ENCODE measurements around the gene HDHD5.

HDHD5 gene

GRCh38 chr22:17106785-17107546, 52.1 kb downstream of the HDHD5 start:
- DNase-seq (ENCODE audit: low read depth in 1 of 2, low spot score in 1 of 2) = no peak

DNA sequence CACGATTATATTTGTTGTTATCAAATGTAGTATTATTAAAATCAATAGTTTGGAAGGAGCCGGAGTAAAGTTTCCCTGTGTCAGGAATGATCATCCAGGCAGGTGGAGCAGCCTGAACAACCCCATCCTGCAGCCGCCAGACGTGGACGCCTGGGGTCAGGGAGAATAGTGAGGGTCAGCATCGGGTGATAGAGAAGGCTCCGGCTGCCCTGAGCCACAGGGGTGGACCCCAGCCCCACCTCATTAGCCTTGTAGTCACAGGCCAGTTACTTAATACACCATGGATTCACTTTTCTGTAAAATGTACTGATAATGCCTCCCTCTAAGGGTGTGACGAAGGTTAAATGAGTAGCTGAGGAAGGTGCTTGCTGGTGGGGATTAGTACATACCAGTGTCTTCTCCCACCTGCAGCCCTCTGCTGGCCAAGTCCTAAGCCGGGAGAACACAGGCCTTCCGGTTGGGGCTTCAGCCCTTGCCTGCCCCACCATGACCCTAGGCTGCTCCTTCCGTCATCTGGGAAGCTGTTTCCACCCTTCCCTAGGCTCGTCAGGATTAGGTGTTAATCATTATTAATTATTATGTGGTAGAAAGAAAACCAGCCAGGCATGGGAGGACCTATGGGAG, 52.8 kb downstream of the HDHD5 start:
- no peak for DNase-seq (ENCODE audit: low read depth in 1 of 2, low spot score in 1 of 2)

DNA sequence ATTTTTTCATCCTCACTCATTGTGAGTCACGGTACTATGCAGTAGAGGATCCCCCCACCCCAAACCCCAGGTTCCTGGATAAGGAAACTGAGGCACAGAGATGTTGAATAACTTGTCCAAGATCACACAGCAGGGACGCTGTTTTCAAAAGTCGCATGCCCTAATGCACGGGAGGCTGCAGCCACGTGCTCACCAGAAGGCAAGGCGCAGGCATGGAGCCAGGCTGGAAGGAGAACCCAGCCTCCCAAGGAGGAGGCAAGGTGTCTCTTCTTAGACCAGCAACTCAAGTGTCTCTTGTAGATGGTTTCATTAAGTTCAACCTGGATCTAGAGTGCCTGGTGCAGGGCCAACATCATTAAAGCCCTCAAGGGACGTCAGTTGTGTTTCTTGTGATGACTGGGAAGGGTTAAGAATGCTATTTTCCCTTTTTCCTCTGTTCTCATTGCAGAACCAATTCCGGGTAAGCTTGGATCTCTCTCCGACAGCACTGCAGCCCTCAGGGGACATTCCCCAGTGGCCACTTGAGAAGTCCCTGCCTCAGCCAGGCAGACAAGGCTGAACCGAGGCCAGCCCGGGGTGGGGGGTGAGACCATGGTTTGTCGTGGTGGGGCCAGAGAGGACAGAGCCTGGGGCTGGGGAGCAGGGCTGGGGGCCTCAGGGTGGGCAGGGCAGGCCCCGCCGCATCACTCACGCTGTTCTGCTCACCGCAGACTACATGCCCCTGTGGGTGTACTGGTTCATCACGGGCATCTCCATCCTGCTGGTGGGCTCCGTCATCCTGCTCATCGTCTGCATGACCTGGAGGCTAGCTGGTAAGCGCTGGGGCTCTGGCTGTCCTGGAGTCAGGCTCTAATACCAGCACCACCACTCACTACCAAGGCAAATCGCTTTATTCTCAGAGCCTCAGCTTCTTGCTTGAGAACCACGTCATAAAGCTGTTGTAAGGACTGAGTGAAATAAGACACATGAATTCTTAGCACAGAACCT, 53.6 kb downstream of the HDHD5 start:
- no peak for DNase-seq (ENCODE audit: low read depth in 1 of 2, low spot score in 1 of 2)

- no peak for DNase-seq (ENCODE audit: low read depth in 1 of 2, low spot score in 1 of 2)
Observed at GRCh38 chr22:17104336-17104935, 54.6 kb downstream of the HDHD5 start.

GRCh38 chr22:17103351-17103750, 55.7 kb downstream of the HDHD5 start:
- no peak for DNase-seq (ENCODE audit: low read depth in 1 of 2, low spot score in 1 of 2)

DNA sequence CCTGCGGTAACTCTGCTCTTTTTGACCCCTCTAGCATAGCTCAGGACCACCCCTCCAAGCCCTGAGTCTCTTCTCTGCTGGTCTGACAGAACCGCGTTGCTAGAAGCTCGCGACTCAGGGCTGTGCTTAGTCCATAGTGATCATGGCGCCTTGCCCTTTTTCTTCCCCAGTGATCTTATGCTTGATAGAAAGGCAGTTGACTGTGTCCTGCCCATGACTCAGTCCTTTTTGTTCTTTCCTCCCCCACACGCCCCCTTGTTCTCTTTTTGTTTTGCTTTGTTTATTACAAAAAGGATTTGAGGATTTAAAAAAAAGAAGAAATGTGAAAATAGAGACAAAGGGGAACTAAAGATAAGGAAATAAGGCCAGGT, 56.8 kb downstream of the HDHD5 start:
- DNase-seq (ENCODE audit: low read depth in 1 of 2, low spot score in 1 of 2) = no peak

DNA sequence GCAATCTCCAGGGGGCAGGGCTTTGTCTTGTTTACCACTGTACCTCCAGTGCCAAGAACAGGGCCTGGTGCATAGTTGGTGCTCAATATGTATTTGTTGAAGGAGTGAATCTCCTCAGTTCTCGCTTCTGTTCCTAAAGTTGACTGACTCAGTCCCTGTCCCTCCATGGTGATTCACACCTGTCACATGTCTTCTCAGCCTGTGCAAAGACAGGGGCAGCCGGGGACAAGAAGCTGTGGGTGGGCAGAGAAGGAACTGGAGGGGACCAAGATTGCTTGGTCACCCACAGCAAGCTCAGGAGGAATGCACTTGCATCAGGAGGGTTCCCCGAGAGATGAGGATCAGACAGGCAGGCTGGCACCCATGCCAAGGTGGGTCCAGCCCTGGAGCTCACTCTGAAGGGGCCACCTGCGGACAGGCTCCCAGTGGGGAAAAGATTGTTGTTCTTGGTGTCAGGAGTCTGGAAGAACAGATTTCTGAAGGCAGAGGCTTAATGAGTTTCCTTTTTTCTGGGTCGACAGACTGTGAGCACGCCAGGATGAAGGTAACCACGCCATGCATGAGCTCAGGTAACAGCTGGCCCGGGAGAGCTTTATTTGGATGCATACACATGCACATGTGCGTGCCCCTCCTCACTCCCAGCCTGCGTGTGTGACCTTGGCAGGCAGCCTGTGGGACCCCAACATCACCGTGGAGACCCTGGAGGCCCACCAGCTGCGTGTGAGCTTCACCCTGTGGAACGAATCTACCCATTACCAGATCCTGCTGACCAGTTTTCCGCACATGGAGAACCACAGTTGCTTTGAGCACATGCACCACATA, 57.4 kb downstream of the HDHD5 start:
- no peak for DNase-seq (ENCODE audit: low read depth in 1 of 2, low spot score in 1 of 2)

GRCh38 chr22:17100621-17101020, 58.5 kb downstream of the HDHD5 start:
- DNase-seq (ENCODE audit: low read depth in 1 of 2, low spot score in 1 of 2) = no peak

DNA sequence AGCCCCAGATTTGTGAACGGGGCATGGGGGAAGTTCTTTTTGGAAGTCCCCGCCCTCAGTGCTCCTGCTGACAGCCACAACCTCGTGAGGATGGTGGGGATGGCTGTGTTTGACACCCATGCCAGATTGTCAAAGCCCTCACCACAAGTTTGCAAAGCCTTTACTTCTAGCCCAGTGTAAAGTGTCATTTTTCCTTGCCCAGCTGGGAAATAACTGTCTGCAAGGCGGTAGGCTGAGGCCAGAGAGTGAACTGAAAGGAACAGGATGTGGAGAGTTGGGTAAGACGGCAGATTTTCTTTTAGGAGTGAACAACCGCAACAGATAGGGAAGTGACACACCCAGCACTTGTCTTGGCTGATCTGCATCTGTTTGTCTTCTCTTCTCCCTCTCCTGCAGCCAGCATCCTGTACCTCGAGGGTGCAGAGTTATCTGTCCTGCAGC, 60.7 kb downstream of the HDHD5 start:
- no peak for DNase-seq (ENCODE audit: low read depth in 1 of 2, low spot score in 1 of 2)

GRCh38 chr22:17097701-17098100, 61.4 kb downstream of the HDHD5 start:
- DNase-seq (ENCODE audit: low read depth in 1 of 2, low spot score in 1 of 2) = no peak

GRCh38 chr22:17097062-17097461, 62.0 kb downstream of the HDHD5 start:
- no peak for DNase-seq (ENCODE audit: low read depth in 1 of 2, low spot score in 1 of 2)

DNA sequence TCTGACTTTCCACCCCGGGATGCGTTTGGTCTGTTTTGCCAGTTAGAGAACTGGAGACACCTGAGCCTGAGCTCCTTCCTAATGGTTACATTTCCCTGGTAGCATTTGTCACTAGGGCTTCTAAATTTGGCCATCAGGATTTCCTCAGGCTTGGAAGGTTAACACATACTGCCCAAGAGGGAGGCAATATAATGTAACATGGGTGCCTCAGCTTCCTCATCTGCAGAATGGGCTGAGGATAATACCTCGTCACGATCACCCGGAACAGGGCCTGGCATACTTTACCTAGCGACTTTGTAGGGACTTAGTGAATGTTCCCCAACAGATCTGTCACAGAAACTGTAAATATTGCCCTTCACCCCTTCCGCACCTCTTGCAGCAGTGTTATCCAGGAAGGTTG, 63.0 kb downstream of the HDHD5 start:
- no peak for DNase-seq (ENCODE audit: low read depth in 1 of 2, low spot score in 1 of 2)

GRCh38 chr22:17095538-17095937, 63.5 kb downstream of the HDHD5 start:
- no peak for DNase-seq (ENCODE audit: low read depth in 1 of 2, low spot score in 1 of 2)

DNA sequence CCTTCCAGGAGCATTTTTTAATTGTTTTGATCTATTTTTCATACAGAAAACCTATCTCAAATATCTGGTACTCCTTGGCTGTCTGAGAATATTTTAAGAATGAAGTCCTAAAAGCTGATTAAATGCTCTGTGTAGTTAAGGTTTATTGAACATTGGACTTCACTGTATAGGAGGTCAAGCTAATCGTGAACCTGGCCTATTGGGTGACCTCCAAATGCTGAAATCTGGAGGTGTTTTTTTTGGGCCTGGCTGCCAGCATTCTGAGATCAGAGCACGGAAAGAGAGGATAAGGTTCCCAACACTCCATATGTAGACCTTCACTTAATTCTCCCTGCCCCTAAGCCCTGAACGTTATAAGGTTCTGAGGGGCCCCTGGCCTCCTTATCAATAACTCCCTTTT, 66.0 kb downstream of the HDHD5 start:
- DNase-seq (ENCODE audit: low read depth in 1 of 2, low spot score in 1 of 2) = no peak

- DNase-seq (ENCODE audit: low read depth in 1 of 2, low spot score in 1 of 2) = no peak
Observed at GRCh38 chr22:17091851-17092250, 67.2 kb downstream of the HDHD5 start.

DNA sequence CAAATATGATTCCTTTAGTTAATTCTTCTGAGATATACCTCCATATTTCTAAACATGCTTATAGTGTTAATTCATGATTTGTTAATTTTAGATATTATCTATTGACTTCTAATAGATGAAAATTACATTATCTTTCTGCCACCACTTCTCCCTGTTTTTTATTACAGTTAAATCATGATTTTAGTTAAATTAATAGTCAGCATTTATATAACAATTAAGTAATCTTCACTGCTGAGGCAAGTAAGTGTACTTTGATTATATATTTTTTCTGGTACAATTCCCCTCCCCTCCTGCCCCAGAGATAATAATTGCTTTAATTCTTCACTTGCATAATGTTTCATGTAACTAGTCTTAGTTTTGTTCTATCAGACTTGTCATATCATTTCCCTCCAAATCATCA, 68.5 kb downstream of the HDHD5 start:
- no peak for DNase-seq (ENCODE audit: low read depth in 1 of 2, low spot score in 1 of 2)

Data from stimulated activated CD4-positive, alpha-beta T cell treated with anti-CD3 and anti-CD28 coated beads, Interleukin-15, amount 100 ng/mL, for 1 hour (primary cell).